Measurements from ENCODE around the gene POLDIP2. TPM values are rescaled to one million over a fixed set of nuclear protein-coding genes. Genes with fewer than 3 reads are reported as not detected.

The POLDIP2 gene
- total and polyA plus RNA-seq, 2 of the 13 experiments (the other 11 are each of a cell fraction or from before 2014, with no cell fraction given) = 85.9 to 114 TPM

DNA sequence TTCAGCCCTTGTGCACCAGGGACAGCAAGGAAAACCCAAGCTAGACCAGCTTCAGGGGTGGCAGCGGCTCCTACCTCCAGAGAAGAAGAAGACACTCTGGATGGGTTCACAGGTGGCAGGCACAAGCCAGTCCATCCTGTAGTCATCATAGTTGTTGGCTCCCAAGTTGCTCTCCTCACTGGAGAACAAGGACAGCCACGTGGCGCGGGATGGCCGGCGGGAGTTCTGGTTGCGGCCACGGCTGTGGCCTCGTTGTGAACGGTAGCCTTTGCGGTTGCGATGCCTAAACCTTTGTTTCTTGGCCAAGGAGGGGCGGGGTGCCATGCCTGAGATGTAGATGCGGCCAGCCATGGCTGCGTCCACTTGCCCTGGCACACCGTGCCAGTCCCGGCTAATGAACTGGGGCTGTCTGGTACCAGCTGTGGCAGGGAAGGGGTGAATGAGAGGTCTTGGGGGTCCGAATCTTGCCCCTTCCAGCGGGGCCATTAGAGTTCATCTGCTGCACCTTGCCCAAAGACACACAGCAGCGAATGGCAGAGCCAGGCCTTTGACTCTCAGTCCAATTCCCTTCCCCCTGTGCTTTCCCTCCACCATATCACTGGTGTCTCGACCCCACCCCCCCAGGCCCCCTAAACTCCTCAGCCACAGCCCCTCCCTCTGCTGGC, 10.4 kb upstream of the POLDIP2 start (continued):
- TF ChIP-seq ZZZ3 (CRISPR knock-in tag; IDR thresholded peaks at IDR 0.05; ENCODE audit: borderline replicate concordance) (no peak), CHCHD3 (CRISPR knock-in tag; IDR thresholded peaks at IDR 0.05) (0 out of 2 replicates have a peak, but pooled peaks have one; percentile 74), MEIS1 (CRISPR knock-in tag; IDR thresholded peaks at IDR 0.05; ENCODE audit: borderline replicate concordance) (0 out of 2 replicates have a peak, but pooled peaks have one; percentile 33), ZNF879 (CRISPR knock-in tag; IDR thresholded peaks at IDR 0.05) (0 out of 2 replicates have a peak, but pooled peaks have one; percentile 25), ZNF343 (CRISPR knock-in tag; IDR thresholded peaks at IDR 0.05) (0 out of 2 replicates have a peak, but pooled peaks have one; percentile 26), SCMH1 (CRISPR knock-in tag; IDR thresholded peaks at IDR 0.05; ENCODE audit: borderline replicate concordance) (no peak), KLF15 (CRISPR knock-in tag; IDR thresholded peaks at IDR 0.05; ENCODE audit: borderline replicate concordance) (no peak), FOXC1 (CRISPR knock-in tag; IDR thresholded peaks at IDR 0.05; ENCODE audit: borderline replicate concordance) (0 out of 2 replicates have a peak, but pooled peaks have one; percentile 14), RBFOX2 (IDR thresholded peaks at IDR 0.05; ENCODE audit: low read depth, low read length) (peak; percentile 58), TRAFD1 (CRISPR knock-in tag; IDR thresholded peaks at IDR 0.05; ENCODE audit: borderline replicate concordance) (0 out of 2 replicates have a peak, but pooled peaks have one; percentile 24), ZNF724P (CRISPR knock-in tag; IDR thresholded peaks at IDR 0.05; ENCODE audit: borderline replicate concordance) (0 out of 2 replicates have a peak, but pooled peaks have one; percentile 23), CREM (IDR thresholded peaks at IDR 0.05) (no peak), CREM (CRISPR knock-in tag; IDR thresholded peaks at IDR 0.05) (no peak), ZNF720 (CRISPR knock-in tag; IDR thresholded peaks at IDR 0.05) (no peak), ARNT2 (CRISPR knock-in tag; IDR thresholded peaks at IDR 0.05; ENCODE audit: low read depth) (peak; percentile 2; the same call in 1 of the 2 replicates), ARNTL (CRISPR knock-in tag; IDR thresholded peaks at IDR 0.05) (0 out of 2 replicates have a peak, but pooled peaks have one; percentile 5), MBD4 (IDR thresholded peaks at IDR 0.05; ENCODE audit: borderline replicate concordance, low read length) (no peak), MIER2 (CRISPR knock-in tag; IDR thresholded peaks at IDR 0.05) (no peak), ZNF780A (CRISPR knock-in tag; IDR thresholded peaks at IDR 0.05) (no peak), AGO2 (optimal IDR thresholded peaks at IDR 0.05; ENCODE audit: low read depth, low read length) (peak; percentile 89)
- TF ChIP-seq, protein P1, sequence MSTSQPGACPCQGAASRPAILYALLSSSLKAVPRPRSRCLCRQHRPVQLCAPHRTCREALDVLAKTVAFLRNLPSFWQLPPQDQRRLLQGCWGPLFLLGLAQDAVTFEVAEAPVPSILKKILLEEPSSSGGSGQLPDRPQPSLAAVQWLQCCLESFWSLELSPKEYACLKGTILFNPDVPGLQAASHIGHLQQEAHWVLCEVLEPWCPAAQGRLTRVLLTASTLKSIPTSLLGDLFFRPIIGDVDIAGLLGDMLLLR (CRISPR knock-in tag; IDR thresholded peaks at IDR 0.05) = 0 out of 2 replicates have a peak, but pooled peaks have one; percentile 44
- TF ChIP-seq, protein P2, sequence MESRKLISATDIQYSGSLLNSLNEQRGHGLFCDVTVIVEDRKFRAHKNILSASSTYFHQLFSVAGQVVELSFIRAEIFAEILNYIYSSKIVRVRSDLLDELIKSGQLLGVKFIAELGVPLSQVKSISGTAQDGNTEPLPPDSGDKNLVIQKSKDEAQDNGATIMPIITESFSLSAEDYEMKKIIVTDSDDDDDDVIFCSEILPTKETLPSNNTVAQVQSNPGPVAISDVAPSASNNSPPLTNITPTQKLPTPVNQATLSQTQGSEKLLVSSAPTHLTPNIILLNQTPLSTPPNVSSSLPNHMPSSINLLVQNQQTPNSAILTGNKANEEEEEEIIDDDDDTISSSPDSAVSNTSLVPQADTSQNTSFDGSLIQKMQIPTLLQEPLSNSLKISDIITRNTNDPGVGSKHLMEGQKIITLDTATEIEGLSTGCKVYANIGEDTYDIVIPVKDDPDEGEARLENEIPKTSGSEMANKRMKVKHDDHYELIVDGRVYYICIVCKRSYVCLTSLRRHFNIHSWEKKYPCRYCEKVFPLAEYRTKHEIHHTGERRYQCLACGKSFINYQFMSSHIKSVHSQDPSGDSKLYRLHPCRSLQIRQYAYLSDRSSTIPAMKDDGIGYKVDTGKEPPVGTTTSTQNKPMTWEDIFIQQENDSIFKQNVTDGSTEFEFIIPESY (CRISPR knock-in tag; IDR thresholded peaks at IDR 0.05) = peak; percentile 64; the same call in 1 of the 2 replicates
- TF ChIP-seq, protein P3, sequence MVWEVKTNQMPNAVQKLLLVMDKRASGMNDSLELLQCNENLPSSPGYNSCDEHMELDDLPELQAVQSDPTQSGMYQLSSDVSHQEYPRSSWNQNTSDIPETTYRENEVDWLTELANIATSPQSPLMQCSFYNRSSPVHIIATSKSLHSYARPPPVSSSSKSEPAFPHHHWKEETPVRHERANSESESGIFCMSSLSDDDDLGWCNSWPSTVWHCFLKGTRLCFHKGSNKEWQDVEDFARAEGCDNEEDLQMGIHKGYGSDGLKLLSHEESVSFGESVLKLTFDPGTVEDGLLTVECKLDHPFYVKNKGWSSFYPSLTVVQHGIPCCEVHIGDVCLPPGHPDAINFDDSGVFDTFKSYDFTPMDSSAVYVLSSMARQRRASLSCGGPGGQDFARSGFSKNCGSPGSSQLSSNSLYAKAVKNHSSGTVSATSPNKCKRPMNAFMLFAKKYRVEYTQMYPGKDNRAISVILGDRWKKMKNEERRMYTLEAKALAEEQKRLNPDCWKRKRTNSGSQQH (CRISPR knock-in tag; IDR thresholded peaks at IDR 0.05; ENCODE audit: low read depth) = 0 out of 2 replicates have a peak, but pooled peaks have one; percentile 43
